NCI-H226 (cell line): ENCODE data around the gene PRXL2B.
"Not testable (repeated sequence)": the region's sequence is repeated elsewhere in the genome, so short reads cannot be mapped to it uniquely, and the experiment has no call there.

Source experiments
- DNase-seq: peaks from one replicate; pipeline ENCODE4 v3.0.0-alpha.2; 2015

Gene PRXL2B

GRCh38 chr1:2564815-2565374 is 21.7 kb upstream of the PRXL2B start:
- no peak for DNase-seq

GRCh38 chr1:2566101-2567045 is 20.2 kb upstream of the PRXL2B start:
- DNase-seq, result no peak

GRCh38 chr1:2567083-2567679 is 19.4 kb upstream of the PRXL2B start:
- DNase-seq, result no peak

GRCh38 chr1:2568187-2568816 is 18.3 kb upstream of the PRXL2B start:
- not testable (repeated sequence) for DNase-seq

GRCh38 chr1:2569060-2569459 is 17.5 kb upstream of the PRXL2B start:
- DNase-seq, result no peak

GRCh38 chr1:2569703-2570102 is 16.9 kb upstream of the PRXL2B start:
- not testable (repeated sequence) for DNase-seq

GRCh38 chr1:2570332-2570731 is 16.2 kb upstream of the PRXL2B start:
- DNase-seq, result no peak

- no peak for DNase-seq
Observed at GRCh38 chr1:2571348-2571747, 15.2 kb upstream of the PRXL2B start.

GRCh38 chr1:2573250-2573920 is 13.2 kb upstream of the PRXL2B start:
- no peak for DNase-seq

GRCh38 chr1:2574350-2574749 is 12.2 kb upstream of the PRXL2B start:
- DNase-seq, result peak; percentile 9

GRCh38 chr1:2575801-2576663 is 10.5 kb upstream of the PRXL2B start:
- DNase-seq, result no peak

- DNase-seq, result not testable (repeated sequence)
Observed at GRCh38 chr1:2577565-2578075, 9.0 kb upstream of the PRXL2B start.

GRCh38 chr1:2578758-2579118 is 7.8 kb upstream of the PRXL2B start:
- DNase-seq, result no peak

GRCh38 chr1:2580691-2581090 is 5.9 kb upstream of the PRXL2B start:
- DNase-seq, result no peak

GRCh38 chr1:2582391-2582790 is 4.2 kb upstream of the PRXL2B start:
- no peak for DNase-seq

- no peak for DNase-seq
Observed at GRCh38 chr1:2583331-2583791, 3.2 kb upstream of the PRXL2B start.

GRCh38 chr1:2583871-2584351 is 2.7 kb upstream of the PRXL2B start:
- DNase-seq, result no peak

- no peak for DNase-seq
Observed at GRCh38 chr1:2584686-2585317, 1.8 kb upstream of the PRXL2B start.

- DNase-seq, result peak; percentile 2
Observed at GRCh38 chr1:2585318-2586092, 1.1 kb upstream of the PRXL2B start.
